B cell (primary cell): Measurements from ENCODE around the gene KRT6B.

ENCODE experiments used
- CTCF ChIP-seq: fragments of 200-600 bp; IDR thresholded peaks from one replicate; pipeline ENCODE4 v1.8.0; 2022; ENCODE audit warnings: antibody characterized with exemption, mild to moderate bottlenecking
- EZH2 ChIP-seq: IDR thresholded peaks from 2 replicates; pipeline ENCODE4 v1.6.1; 2012; ENCODE audit warnings: borderline replicate concordance, low read depth, mild to moderate bottlenecking, moderate library complexity, low read length; ENCODE audit not compliant: insufficient read depth, poor library complexity, severe bottlenecking

GRCh38 chr12:52439420-52439819, 12.5 kb downstream of the KRT6B start:
- TF ChIP-seq CTCF (no peak), EZH2 (no peak)
